Esophagus muscularis mucosa (tissue), 4 donors: ENCODE measurements around the gene TMEM167B.

ENCODE experiments used
- EP300 ChIP-seq: sonication (generic); formaldehyde crosslinking; IDR thresholded peaks from one replicate; pipeline ENCODE4 v1.6.1; 2017; ENCODE audit warnings: antibody characterized with exemption
- POLR2A ChIP-seq: fragments of 450-650 bp; IDR thresholded peaks from one replicate; pipeline ENCODE4 v1.6.1; 2017; ENCODE audit warnings: antibody characterized with exemption, moderate library complexity, mild to moderate bottlenecking, low read depth
- POLR2AphosphoS5 ChIP-seq, 2 donors: sonication (generic); formaldehyde crosslinking; IDR thresholded peaks; one replicate each; pipeline ENCODE4 v1.6.1; 2017; ENCODE audit warnings: antibody characterized with exemption in 2 of 2
- TF ChIP-seq, protein P1 (sequence below), 3 experiments: fragments of 200-600 bp in 2 of 3; fragments of 450-650 bp in 1 of 3; sonication (generic) in 2 of 3; IDR thresholded peaks; one replicate each; pipeline ENCODE4 v1.5.1; 2017 to 2019; ENCODE audit warnings: antibody characterized with exemption in 3 of 3, mild to moderate bottlenecking in 2 of 3, moderate library complexity in 1 of 3

DNA sequence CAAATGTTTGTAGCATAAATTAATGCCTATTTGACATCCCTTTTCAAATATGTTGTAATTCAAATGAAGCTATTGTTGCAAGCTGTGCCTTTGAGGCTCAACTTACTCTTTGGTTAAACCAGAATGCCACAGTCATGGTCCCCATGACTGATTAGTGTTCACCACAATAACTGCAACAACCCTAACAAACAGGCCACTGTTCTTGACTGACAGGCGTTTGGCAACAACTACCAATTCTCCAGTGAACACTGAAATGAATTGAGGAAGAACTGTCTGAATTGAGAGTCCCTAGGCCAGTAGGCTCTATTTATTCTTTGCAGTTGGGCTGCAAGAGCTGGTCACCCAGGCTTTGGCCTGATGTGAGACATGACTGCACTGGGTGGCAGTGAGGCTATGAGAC, 6.6 kb upstream of the TMEM167B start:
- TF ChIP-seq, protein P1, sequence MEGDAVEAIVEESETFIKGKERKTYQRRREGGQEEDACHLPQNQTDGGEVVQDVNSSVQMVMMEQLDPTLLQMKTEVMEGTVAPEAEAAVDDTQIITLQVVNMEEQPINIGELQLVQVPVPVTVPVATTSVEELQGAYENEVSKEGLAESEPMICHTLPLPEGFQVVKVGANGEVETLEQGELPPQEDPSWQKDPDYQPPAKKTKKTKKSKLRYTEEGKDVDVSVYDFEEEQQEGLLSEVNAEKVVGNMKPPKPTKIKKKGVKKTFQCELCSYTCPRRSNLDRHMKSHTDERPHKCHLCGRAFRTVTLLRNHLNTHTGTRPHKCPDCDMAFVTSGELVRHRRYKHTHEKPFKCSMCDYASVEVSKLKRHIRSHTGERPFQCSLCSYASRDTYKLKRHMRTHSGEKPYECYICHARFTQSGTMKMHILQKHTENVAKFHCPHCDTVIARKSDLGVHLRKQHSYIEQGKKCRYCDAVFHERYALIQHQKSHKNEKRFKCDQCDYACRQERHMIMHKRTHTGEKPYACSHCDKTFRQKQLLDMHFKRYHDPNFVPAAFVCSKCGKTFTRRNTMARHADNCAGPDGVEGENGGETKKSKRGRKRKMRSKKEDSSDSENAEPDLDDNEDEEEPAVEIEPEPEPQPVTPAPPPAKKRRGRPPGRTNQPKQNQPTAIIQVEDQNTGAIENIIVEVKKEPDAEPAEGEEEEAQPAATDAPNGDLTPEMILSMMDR (IDR thresholded peaks at IDR 0.05) = no peak
- TF ChIP-seq POLR2AphosphoS5 (IDR thresholded peaks at IDR 0.05) = no peak
- TF ChIP-seq EP300 = no peak
- no peak for TF ChIP-seq POLR2A
